ENCODE data around the gene APEH. TPM values are rescaled to one million over a fixed set of nuclear protein-coding genes. Genes with fewer than 3 reads are reported as not detected.
A peak's percentile ranks its signal among the peaks of the same experiment; 100 is the strongest.

The APEH gene
- 97.9 and 135 TPM in 2 replicates for total RNA-seq (2014; rRNA removed; shearing (Covaris generic))

DNA sequence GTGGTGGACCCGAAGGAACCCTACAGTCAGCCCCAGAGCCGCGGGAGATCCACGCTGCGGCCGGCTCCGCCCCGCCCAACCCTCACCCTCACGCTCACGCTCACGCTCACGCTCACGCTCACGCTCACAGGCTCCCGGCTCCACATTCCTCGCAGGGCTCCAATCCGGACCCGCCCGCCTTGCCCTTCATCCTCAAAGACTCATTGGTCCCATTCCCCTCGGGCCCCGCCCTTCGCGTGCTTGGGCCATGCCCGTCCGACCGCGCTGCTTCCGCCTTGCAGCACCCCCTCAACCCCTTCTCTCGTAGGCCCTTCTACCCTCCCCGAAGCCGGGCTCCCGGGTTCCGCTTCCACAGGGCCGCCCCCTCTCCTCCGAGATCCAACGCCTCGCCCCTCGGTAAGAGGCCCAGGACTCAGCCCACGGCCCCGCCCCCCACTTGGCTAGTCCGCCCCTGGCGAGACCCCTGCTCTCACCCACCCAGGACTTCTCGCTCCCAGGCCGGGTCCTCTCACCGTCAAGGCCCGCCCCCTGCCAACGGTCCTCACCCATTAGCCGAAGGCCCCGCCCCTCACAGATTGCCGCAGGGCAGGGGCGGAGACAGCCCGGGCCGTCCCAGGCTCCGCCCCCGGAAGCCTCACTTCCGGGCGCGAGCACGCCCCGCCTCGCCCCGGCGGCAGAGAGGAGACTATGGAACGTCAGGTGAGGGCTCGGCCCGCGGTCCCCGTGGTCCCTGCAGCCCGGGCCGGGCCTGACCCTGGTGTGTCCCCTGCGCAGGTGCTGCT lies at the start of gene APEH:
APEH (plus strand) TSS at position 637 of the 782 bp plus-strand sequence; CDS start at position 688, 51 bp downstream.
- Histone ChIP-seq H3K4me3 (peak within 1 kb of the TSS; percentile 75), H3K9me3 (replicated peaks) (no peaks in the 10 kb centered on the region), H3K4me1 (replicated peaks) (peaks cover 17% of the 10 kb centered on the region), H3K27me3 (replicated peaks) (no peaks in the 10 kb centered on the region), H3K36me3 (peaks cover 42% of the 10 kb centered on the region), H3K27ac (peak within 1 kb of the TSS; percentile 98)
- DNase-seq (ENCODE audit: low read depth in 1 of 2, low spot score in 2 of 2), result peak; percentile 94 to 98

DNA sequence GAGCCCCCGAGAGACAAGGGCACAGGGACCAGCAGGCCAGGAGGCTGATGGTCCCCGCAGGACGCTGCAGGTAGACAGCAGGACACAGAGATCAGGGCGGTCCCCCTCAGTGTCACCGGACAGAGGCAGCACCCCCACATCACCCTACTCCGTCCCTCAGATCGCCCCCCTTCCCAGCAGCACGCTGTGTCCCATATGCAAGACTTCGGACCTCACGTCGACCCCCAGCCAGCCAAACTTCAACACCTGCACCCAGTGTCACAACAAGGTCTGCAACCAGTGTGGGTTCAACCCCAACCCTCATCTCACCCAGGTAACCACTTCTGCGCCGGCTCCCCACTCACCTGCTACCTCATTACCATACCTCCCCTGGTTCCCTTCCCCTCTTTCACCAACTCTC lies 49.1 kb upstream of the APEH start:
- no peak for DNase-seq (ENCODE audit: low read depth in 1 of 2, low spot score in 2 of 2)
- Histone ChIP-seq H3K27ac (no peak overlapping the region), H3K36me3 (no peaks in the 10 kb centered on the region), H3K4me3 (no peak overlapping the region), H3K27me3 (replicated peaks) (no peaks in the 10 kb centered on the region), H3K4me1 (replicated peaks) (no peaks in the 10 kb centered on the region), H3K9me3 (replicated peaks) (no peaks in the 10 kb centered on the region)

DNA sequence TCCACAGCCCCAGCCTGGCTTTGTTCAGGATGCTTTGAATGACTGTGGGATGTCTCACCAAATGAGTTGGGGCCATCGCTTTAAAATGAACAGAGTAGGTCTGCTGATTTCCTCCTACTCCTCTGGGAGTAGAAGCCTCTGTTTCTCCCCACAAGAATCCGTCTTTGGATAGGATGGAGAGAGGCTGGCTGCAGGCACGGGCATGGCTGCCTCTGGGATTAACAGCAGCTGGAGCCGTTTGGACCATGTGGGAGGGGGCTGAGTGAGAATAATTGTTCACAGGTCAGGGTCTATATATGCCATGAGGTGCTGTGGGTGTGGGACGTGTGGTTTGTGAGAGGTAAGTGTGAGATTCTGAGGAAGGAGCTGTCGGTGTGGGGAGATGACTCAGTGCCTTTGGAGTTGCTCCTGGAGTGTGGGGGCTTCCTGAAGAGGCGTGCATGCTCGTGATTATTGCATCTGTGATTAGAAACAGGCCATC lies 48.0 kb upstream of the APEH start:
- Histone ChIP-seq H3K4me1 (replicated peaks) (no peaks in the 10 kb centered on the region), H3K27ac (no peak overlapping the region), H3K36me3 (no peaks in the 10 kb centered on the region), H3K27me3 (replicated peaks) (no peaks in the 10 kb centered on the region), H3K9me3 (replicated peaks) (no peaks in the 10 kb centered on the region), H3K4me3 (no peak overlapping the region)
- DNase-seq (ENCODE audit: low read depth in 1 of 2, low spot score in 2 of 2), result no peak

DNA sequence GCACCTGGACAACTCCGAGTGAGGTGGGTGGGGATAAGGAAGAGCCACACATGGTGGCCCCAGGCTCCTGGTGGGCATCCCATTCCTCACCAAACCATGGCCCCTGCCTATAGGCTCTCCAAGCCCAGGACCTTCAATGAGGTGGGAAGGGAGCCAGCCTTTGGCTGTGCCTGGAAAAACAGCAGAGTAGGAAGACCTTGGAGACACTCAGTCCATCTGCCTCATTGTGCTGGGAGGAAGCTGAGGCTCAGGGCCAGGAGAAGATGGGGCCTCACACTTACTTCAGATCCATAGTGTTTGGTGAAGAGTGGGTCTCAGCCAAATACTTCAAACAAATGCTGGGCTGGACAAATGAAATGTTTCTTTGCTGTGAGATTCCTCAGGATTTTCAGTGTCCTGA lies 47.4 kb upstream of the APEH start:
- no peaks in the 10 kb centered on the region for H3K36me3 ChIP-seq
- H3K4me3 ChIP-seq, result no peak overlapping the region
- H3K27me3 ChIP-seq (replicated peaks), result no peaks in the 10 kb centered on the region
- DNase-seq (ENCODE audit: low read depth in 1 of 2, low spot score in 2 of 2), result no peak
- no peaks in the 10 kb centered on the region for H3K9me3 ChIP-seq (replicated peaks)
- H3K27ac ChIP-seq, result no peak overlapping the region
- no peaks in the 10 kb centered on the region for H3K4me1 ChIP-seq (replicated peaks)

DNA sequence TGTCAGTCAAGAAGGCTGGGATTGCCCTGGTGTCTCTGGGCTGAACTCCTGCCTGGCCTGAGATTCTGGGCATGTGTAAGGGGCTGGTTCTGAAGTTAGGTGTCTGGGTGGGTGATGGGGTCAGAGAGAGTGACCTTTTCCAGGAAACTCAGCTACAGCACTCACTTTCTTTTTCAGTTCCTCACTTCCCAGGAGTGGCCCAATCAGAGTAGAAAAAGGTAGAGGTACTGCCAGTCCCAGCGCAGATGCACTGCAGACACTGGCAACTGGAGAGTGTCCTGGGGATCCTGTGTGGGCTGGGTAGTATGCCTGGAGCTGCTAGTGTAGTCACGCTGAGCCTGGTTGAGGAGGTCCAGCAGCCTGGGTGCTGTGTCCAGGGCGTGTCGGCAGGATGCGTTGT lies 46.5 kb upstream of the APEH start:
- H3K4me1 ChIP-seq (replicated peaks), result no peaks in the 10 kb centered on the region
- H3K36me3 ChIP-seq, result no peaks in the 10 kb centered on the region
- no peak overlapping the region for H3K4me3 ChIP-seq
- no peak overlapping the region for H3K27ac ChIP-seq
- no peaks in the 10 kb centered on the region for H3K9me3 ChIP-seq (replicated peaks)
- DNase-seq (ENCODE audit: low read depth in 1 of 2, low spot score in 2 of 2), result no peak
- H3K27me3 ChIP-seq (replicated peaks), result no peaks in the 10 kb centered on the region

DNA sequence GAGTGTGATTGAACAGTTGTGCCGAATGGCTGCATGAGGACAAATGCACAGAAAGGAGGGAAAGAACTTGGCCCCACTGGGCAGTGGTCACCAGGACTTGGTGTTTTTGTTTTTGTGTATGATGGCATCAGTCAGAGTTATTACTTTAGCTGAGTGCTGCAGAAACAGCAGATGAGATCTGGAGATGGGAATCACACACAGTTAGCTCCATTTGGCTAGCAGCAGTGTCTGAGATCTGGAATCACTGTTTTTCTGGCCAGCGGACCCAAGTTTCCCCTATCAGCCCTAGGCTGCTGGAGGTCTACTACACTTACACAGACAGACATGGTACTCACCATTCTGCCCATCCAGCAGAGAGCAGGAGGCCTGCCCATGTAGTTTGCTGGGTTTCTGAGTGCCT lies 45.9 kb upstream of the APEH start:
- no peaks in the 10 kb centered on the region for H3K4me1 ChIP-seq (replicated peaks)
- no peak for DNase-seq (ENCODE audit: low read depth in 1 of 2, low spot score in 2 of 2)
- no peaks in the 10 kb centered on the region for H3K9me3 ChIP-seq (replicated peaks)
- H3K27me3 ChIP-seq (replicated peaks), result no peaks in the 10 kb centered on the region
- H3K36me3 ChIP-seq, result no peaks in the 10 kb centered on the region
- no peak overlapping the region for H3K4me3 ChIP-seq
- H3K27ac ChIP-seq, result no peak overlapping the region

DNA sequence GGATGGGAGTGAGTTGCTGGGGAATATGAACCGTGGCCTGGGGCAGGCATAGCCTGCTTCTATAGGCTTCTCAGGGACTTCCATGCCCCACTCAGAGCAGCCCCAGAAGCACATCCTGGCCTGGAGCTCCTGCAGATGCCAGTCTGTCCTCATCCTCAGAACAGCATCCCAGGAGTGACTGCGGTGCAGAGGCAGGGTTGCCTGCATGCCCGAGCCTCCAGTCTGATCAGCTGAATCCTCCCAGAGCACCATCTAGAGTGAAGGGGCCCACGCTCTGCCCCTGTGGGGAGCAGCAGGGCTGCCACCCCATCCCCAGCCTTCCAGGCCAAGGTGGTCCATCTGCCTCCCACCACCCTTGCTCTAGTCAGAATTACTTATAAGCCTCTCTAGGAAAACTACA lies 44.7 kb upstream of the APEH start:
- H3K27ac ChIP-seq, result no peak overlapping the region
- H3K4me1 ChIP-seq (replicated peaks), result no peaks in the 10 kb centered on the region
- no peaks in the 10 kb centered on the region for H3K9me3 ChIP-seq (replicated peaks)
- no peaks in the 10 kb centered on the region for H3K27me3 ChIP-seq (replicated peaks)
- H3K36me3 ChIP-seq, result no peaks in the 10 kb centered on the region
- no peak for DNase-seq (ENCODE audit: low read depth in 1 of 2, low spot score in 2 of 2)
- no peak overlapping the region for H3K4me3 ChIP-seq

DNA sequence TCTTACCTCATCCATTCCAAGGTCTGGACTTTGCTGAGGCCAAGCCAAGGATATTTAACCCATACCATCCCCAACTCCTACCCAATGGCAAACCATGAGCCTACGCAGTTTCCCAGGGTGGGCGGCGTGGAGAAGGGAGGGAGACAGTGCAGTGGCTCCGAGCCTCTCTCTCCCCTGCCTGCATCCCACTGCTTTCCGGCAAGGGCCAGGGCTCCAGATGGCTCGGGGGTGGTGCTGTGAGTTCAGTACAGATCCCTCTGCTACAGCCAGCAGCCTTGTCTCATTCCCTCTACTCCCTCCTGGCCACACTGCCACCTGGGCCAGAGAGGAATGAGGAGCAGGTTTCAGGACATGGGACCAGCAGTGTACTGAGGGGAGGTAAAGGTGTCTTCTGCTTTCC lies 44.3 kb upstream of the APEH start:
- Histone ChIP-seq H3K27me3 (replicated peaks) (no peaks in the 10 kb centered on the region), H3K9me3 (replicated peaks) (no peaks in the 10 kb centered on the region), H3K4me3 (no peak overlapping the region), H3K36me3 (no peaks in the 10 kb centered on the region), H3K27ac (no peak overlapping the region), H3K4me1 (replicated peaks) (no peaks in the 10 kb centered on the region)
- no peak for DNase-seq (ENCODE audit: low read depth in 1 of 2, low spot score in 2 of 2)

DNA sequence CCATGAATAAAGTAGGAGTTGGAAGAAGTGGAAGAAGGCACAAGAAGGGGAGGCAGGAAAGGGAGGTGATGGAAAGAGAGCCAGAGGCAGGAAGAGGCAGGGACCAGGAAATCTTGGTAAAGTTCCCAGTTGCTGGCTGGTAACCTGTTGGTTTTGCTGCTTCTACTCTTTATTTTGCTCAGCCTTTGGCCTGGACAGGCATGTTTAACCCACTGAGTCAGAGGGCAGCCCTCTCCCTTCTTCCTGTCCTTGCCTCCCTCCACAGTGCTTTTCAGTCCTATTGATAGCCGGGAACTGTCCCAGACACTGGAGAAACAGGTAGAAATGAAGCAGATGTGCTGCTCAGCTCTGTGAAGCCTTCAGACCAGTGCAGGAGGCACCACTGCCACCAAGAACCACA lies 43.4 kb upstream of the APEH start:
- Histone ChIP-seq H3K27ac (no peak overlapping the region), H3K36me3 (no peaks in the 10 kb centered on the region), H3K4me1 (replicated peaks) (no peaks in the 10 kb centered on the region), H3K4me3 (no peak overlapping the region), H3K9me3 (replicated peaks) (no peaks in the 10 kb centered on the region), H3K27me3 (replicated peaks) (no peaks in the 10 kb centered on the region)
- DNase-seq (ENCODE audit: low read depth in 1 of 2, low spot score in 2 of 2), result no peak

DNA sequence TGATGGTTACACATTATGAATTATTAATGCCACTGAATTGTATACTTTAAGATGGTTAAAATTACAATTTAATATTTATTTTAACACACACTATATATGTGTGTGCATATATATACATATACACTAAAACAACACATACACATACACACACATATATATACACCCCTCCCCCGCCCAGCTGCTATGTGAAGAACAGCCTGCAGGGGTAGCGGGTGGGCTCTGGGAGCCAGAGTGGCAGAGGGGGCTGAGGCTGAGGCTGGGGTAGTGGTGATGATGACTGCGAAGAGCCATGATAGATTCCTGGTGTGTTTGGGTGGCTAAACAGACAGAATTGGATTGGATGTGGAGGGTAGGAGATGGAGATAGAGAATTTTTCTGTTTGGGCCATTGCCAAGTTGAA lies 39.4 kb upstream of the APEH start:
- Histone ChIP-seq H3K27me3 (replicated peaks) (no peaks in the 10 kb centered on the region), H3K4me3 (no peak overlapping the region), H3K9me3 (replicated peaks) (no peaks in the 10 kb centered on the region), H3K36me3 (no peaks in the 10 kb centered on the region), H3K4me1 (replicated peaks) (peaks cover 7% of the 10 kb centered on the region), H3K27ac (no peak overlapping the region)
- DNase-seq (ENCODE audit: low read depth in 1 of 2, low spot score in 2 of 2), result no peak

DNA sequence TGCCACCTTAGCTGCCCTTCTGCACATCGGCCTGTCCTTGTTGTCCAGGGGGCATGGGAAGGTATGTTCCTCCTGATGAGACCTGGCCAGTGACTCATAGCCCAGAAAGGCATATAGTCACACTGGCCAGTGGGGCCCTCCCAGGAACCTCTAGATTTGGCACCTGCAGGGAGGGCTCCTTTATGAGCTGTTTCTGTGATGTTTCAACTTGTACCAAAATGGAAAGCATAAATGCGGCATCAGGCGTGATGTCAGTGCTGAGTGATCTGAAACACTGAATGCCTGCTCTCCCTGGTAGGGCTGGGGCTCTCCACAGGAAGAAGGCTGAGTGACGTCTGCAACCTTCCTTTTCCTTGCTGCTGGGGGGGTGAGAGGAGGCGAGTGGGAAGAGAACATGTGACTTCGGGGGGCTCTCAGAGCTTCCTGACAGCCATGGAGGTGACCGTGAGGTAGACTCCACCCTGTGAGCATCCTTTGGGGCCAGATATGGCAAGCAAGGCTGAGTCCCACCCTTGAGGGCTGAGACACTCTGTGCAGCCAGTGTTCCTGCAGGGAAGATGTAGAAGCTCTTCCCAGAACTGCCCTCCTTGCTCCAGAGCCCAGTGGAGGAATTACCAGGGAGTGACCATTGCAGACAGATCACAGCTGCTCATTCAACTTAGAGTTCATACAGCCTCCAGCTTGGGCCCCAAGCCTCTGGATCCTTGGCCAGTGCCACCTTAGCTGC lies 37.1 kb upstream of the APEH start:
- H3K27ac ChIP-seq, result no peak overlapping the region
- no peaks in the 10 kb centered on the region for H3K27me3 ChIP-seq (replicated peaks)

DNA sequence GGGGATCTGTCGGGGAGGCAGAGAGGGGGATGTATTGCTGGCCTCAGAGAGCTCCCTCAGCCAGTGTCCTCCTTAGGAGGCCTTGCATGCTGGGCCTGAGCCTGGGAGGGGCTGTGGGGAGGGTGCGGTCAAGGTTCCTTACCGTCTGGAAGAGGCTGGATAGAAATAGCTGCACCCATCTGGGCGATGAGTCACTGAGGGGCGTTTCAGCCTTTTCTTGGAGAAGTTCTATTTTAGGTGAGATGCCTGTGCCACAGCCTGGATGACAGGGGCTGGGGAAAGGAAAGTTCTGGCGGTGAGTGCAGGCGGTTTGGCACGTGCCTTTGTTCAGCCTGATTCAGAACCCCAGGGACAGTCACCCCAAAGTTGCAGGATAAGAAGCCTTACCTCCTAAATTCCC lies 35.7 kb upstream of the APEH start:
- H3K9me3 ChIP-seq (replicated peaks), result no peaks in the 10 kb centered on the region
- H3K27me3 ChIP-seq (replicated peaks), result no peaks in the 10 kb centered on the region
- no peak overlapping the region for H3K27ac ChIP-seq
- H3K36me3 ChIP-seq, result no peaks in the 10 kb centered on the region
- no peak overlapping the region for H3K4me3 ChIP-seq
- DNase-seq (ENCODE audit: low read depth in 1 of 2, low spot score in 2 of 2), result peak; percentile 37 to 74
- H3K4me1 ChIP-seq (replicated peaks), result peaks cover 7% of the 10 kb centered on the region

More for the DNA sequence above, 37.1 kb upstream of the APEH start:
- no peak overlapping the region for H3K4me3 ChIP-seq
- peaks cover 7% of the 10 kb centered on the region for H3K4me1 ChIP-seq (replicated peaks)
- H3K36me3 ChIP-seq, result no peaks in the 10 kb centered on the region
- no peak for DNase-seq (ENCODE audit: low read depth in 1 of 2, low spot score in 2 of 2)
- H3K9me3 ChIP-seq (replicated peaks), result no peaks in the 10 kb centered on the region

DNA sequence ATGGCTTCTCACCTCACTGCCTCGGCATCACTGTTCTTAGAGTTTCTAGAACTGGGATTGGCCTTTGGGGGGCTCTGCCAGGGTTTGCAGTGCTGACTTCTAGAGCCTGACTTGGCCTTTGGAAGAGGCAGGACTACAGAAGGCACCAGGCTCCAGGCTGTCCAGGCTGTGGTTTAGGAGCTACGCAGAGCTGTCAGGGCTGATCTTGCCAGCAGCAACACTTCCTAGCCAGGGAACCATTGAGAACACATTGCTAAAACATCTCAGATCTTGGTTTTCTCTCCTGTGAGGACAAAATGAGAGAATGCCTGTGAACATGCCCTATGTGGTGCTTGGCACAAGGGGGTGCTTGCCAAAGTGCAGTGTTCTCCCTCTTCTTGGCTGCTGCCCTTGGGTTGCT lies 34.6 kb upstream of the APEH start:
- Histone ChIP-seq H3K9me3 (replicated peaks) (no peaks in the 10 kb centered on the region), H3K27ac (no peak overlapping the region), H3K27me3 (replicated peaks) (no peaks in the 10 kb centered on the region), H3K36me3 (no peaks in the 10 kb centered on the region), H3K4me1 (replicated peaks) (peaks cover 7% of the 10 kb centered on the region), H3K4me3 (no peak overlapping the region)
- no peak for DNase-seq (ENCODE audit: low read depth in 1 of 2, low spot score in 2 of 2)

DNA sequence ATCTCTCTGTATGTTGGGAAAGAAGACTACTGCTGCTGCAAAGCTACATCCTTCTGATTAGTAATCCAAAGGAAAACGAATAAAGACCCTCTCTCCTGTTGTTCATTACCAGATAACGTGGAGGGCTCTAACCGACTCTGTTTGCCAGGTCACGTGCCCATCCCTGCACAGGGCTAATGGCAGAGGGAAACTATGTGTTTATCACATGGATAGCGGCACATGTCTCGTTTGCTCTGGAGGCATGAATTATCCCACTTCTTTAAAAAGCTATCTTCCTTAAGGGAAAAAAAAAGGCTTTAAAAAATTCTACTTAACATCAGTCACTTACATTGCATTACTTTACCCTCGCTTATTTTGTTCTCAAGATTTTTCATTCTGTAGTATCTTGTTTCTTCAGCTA lies 32.9 kb upstream of the APEH start:
- Histone ChIP-seq H3K9me3 (replicated peaks) (no peaks in the 10 kb centered on the region), H3K27ac (no peak overlapping the region), H3K4me1 (replicated peaks) (peaks cover 7% of the 10 kb centered on the region), H3K36me3 (no peaks in the 10 kb centered on the region), H3K27me3 (replicated peaks) (no peaks in the 10 kb centered on the region), H3K4me3 (no peak overlapping the region)
- no peak for DNase-seq (ENCODE audit: low read depth in 1 of 2, low spot score in 2 of 2)

Data from SJSA1 (cell line).